GM12864 (cell line): ENCODE measurements around the gene NUP62.
A peak's percentile ranks its signal among the peaks of the same experiment; 100 is the strongest.
"Not testable (repeated sequence)": the region's sequence is repeated elsewhere in the genome, so short reads cannot be mapped to it uniquely, and the experiment has no call there.

ENCODE experiments used
- DNase-seq: peaks from one replicate; pipeline ENCODE4 v3.0.0-alpha.2; 2011; ENCODE audit warnings: low read depth
- H3K4me3 ChIP-seq: 2 replicates; pipeline ENCODE4 v1.5.1; 2011; ENCODE audit warnings: mild to moderate bottlenecking, low read depth, low read length, control low read depth
- CTCF ChIP-seq: IDR thresholded peaks from 2 replicates; pipeline ENCODE4 v1.5.1; 2011; ENCODE audit warnings: low read depth, mild to moderate bottlenecking, moderate library complexity, low read length, control low read depth, inconsistent platforms; ENCODE audit errors: missing control alignments

NUP62 gene

GRCh38 chr19:49950956-49951526 lies 21.7 kb upstream of the NUP62 start:
- no peak for TF ChIP-seq CTCF
- DNase-seq = no peak
- H3K4me3 ChIP-seq = no peak overlapping the region

- H3K4me3 ChIP-seq = no peak overlapping the region
- no peak for TF ChIP-seq CTCF
- no peak for DNase-seq
These were observed 21.3 kb upstream of the NUP62 start for GRCh38 chr19:49950590-49950948.

GRCh38 chr19:49949742-49950589 lies 20.7 kb upstream of the NUP62 start:
- DNase-seq = no peak
- H3K4me3 ChIP-seq = no peak overlapping the region
- TF ChIP-seq CTCF = no peak

- no peak for TF ChIP-seq CTCF
- no peak for DNase-seq
- H3K4me3 ChIP-seq = no peak overlapping the region
These were observed 17.1 kb upstream of the NUP62 start for GRCh38 chr19:49946415-49946814.

- H3K4me3 ChIP-seq = not testable (repeated sequence)
- peak; percentile 51 for DNase-seq
These were observed 15.3 kb upstream of the NUP62 start for GRCh38 chr19:49944567-49944966.

GRCh38 chr19:49940482-49940791 lies 11.1 kb upstream of the NUP62 start:
- DNase-seq = no peak
- TF ChIP-seq CTCF = no peak
- H3K4me3 ChIP-seq = no peak overlapping the region

- H3K4me3 ChIP-seq = no peak overlapping the region
- peak; percentile 41 for TF ChIP-seq CTCF
- DNase-seq = no peak
These were observed 10.6 kb upstream of the NUP62 start for GRCh38 chr19:49939721-49940481.
